GM18499 (cell line): ENCODE results near the gene KRT86.
"Not testable (repeated sequence)": the region's sequence is repeated elsewhere in the genome, so short reads cannot be mapped to it uniquely, and the experiment has no call there.

Source experiments
- ATAC-seq: cut with Tn5 transposase; IDR thresholded peaks from one replicate; pipeline ENCODE4 v1.9.1; 2021; ENCODE audit warnings: moderate number of reproducible peaks; ENCODE audit not compliant: insufficient read depth, unreplicated experiment

KRT86 gene

GRCh38 chr12:52250048-52250990, 24.1 kb upstream of the KRT86 start:
- ATAC-seq, result no peak

- ATAC-seq, result no peak
Measured at GRCh38 chr12:52251367-52252051, 22.9 kb upstream of the KRT86 start.

GRCh38 chr12:52252175-52252615, 22.2 kb upstream of the KRT86 start:
- not testable (repeated sequence) for ATAC-seq

- ATAC-seq, result no peak
Measured at GRCh38 chr12:52252728-52253343, 21.6 kb upstream of the KRT86 start.

GRCh38 chr12:52253391-52254179, 20.9 kb upstream of the KRT86 start:
- ATAC-seq, result no peak

- no peak for ATAC-seq
Measured at GRCh38 chr12:52254180-52254964, 20.1 kb upstream of the KRT86 start.

- no peak for ATAC-seq
Measured at GRCh38 chr12:52254965-52255751, 19.3 kb upstream of the KRT86 start.

GRCh38 chr12:52255926-52256583, 18.4 kb upstream of the KRT86 start:
- no peak for ATAC-seq

- no peak for ATAC-seq
Measured at GRCh38 chr12:52256584-52256935, 17.9 kb upstream of the KRT86 start.

- no peak for ATAC-seq
Measured at GRCh38 chr12:52257074-52257551, 17.3 kb upstream of the KRT86 start.

- ATAC-seq, result not testable (repeated sequence)
Measured at GRCh38 chr12:52257922-52258321, 16.5 kb upstream of the KRT86 start.

GRCh38 chr12:52258335-52258901, 16.0 kb upstream of the KRT86 start:
- no peak for ATAC-seq

GRCh38 chr12:52259657-52260243, 14.7 kb upstream of the KRT86 start:
- no peak for ATAC-seq

- no peak for ATAC-seq
Measured at GRCh38 chr12:52260361-52261207, 13.9 kb upstream of the KRT86 start.

- ATAC-seq, result no peak
Measured at GRCh38 chr12:52261208-52261484, 13.3 kb upstream of the KRT86 start.

- no peak for ATAC-seq
Measured at GRCh38 chr12:52262286-52262685, 12.2 kb upstream of the KRT86 start.
